AG04449 (cell line): Measurements from ENCODE around the gene CTNNA3.

Source experiments
- CTCF ChIA-PET: fragments of 350-600 bp; formaldehyde crosslinking; extraction: SDS; loops from one replicate; lab custom pipeline; 2021; ENCODE audit warnings: antibody characterized with exemption; lab: Yijun Ruan, JAX
- POLR2A ChIA-PET: fragments of 400-600, 350-600 bp; formaldehyde crosslinking; extraction: SDS; loops from one replicate; lab custom pipeline; 2020; ENCODE audit warnings: antibody characterized with exemption, inconsistent platforms; lab: Yijun Ruan, JAX
- DNase-seq: peaks from one replicate; pipeline ENCODE4 v3.0.0-alpha.2; 2010; ENCODE audit warnings: low read depth, low spot score
- H3K4me3 ChIP-seq: 2 replicates; pipeline ENCODE4 v1.5.1; 2011; ENCODE audit warnings: low read depth, mild to moderate bottlenecking, control low read depth, low read length
- CTCF ChIP-seq: IDR thresholded peaks from one replicate; pipeline ENCODE4 v1.5.1; 2011; ENCODE audit warnings: mild to moderate bottlenecking, moderate library complexity, low read length, control low read depth, inconsistent platforms; ENCODE audit not compliant: insufficient read depth; ENCODE audit errors: missing control alignments

The CTNNA3 gene

GRCh38 chr10:67257427-67258144 lies 438.4 kb downstream of the CTNNA3 start:
- no peak overlapping the region for H3K4me3 ChIP-seq
- POLR2A ChIA-PET: no interaction called here
- no peak for TF ChIP-seq CTCF
- CTCF ChIA-PET: no interaction called here
- no peak for DNase-seq

DNA sequence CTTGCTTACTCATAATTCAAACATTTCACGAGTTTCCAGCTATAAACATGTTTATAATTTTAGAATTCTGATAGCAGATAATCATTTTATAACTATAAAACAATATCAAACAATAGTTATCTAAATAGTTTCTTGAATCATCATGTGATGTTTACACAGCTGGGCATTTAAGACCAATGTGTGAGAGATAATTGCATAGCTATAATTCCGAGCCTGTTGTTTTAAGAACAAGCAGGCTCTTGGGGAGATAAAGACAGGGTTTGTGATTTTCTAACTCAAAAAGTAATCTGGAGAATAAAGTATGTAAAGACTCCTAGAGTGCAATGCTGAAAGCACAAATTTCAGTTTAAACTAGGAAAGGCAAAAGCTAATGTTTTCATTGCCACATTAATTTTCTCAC lies 439.0 kb downstream of the CTNNA3 start:
- TF ChIP-seq CTCF: no peak
- H3K4me3 ChIP-seq: no peak overlapping the region
- no peak for DNase-seq
- ChIA-PET POLR2A (no interaction called here), CTCF (no interaction called here)

GRCh38 chr10:67250686-67251085 lies 445.3 kb downstream of the CTNNA3 start:
- TF ChIP-seq CTCF: no peak
- no peak for DNase-seq
- H3K4me3 ChIP-seq: no peak overlapping the region
- CTCF ChIA-PET: no interaction called here
- POLR2A ChIA-PET: no interaction called here

DNA sequence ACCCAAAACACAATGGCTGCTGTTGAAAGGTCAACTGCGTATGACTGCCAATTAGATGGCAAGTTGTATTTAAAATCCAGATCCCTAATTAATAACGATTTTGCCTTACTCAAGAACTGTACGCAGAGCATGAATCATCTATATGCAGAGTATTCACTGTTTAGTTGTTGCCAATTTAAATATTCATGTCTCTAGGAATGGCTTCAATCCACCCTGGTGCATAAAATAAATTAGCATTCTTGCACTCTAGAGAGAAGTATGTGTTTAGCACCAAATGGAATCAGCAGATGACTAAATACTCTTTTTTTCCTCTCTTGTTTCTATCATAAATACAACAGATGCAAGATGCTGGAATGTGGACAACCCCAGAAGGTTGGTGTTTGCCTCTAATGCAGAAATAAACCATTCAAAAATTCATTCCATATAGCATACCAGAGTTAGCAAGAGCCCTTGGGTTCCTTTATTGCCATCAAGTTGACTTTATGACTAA lies 449.9 kb downstream of the CTNNA3 start:
- TF ChIP-seq CTCF: no peak
- DNase-seq: no peak
- ChIA-PET POLR2A (no interaction called here), CTCF (no interaction called here)
- no peak overlapping the region for H3K4me3 ChIP-seq

DNA sequence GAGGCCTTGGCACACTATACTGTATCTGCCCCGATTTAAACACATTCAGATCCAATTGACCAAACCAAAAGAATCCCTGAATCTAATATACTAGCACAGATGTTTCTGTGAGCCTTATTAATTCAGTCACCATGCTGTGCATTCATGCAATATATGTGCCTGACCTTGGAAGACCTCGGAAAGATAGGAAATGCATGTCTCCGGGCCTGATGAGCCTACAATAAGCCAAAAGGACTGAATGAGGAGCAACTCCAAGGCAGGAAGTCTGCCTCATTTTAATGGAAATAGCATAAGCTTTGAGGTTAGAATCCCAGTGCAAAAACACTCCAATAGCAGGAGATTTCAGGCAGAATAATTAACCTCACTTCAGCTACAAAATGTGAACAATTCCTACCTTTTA lies 453.5 kb downstream of the CTNNA3 start:
- DNase-seq: no peak
- CTCF ChIA-PET: no interaction called here
- no peak for TF ChIP-seq CTCF
- no peak overlapping the region for H3K4me3 ChIP-seq
- POLR2A ChIA-PET: no interaction called here

- ChIA-PET CTCF (no interaction called here), POLR2A (no interaction called here)
- TF ChIP-seq CTCF: no peak
- no peak for DNase-seq
- no peak overlapping the region for H3K4me3 ChIP-seq
Measured at GRCh38 chr10:67241451-67241850, 454.5 kb downstream of the CTNNA3 start.
